HFFc6 (cell line): ENCODE results near the gene FCAMR. TPM values are rescaled to one million over a fixed set of nuclear protein-coding genes. Genes with fewer than 3 reads are reported as not detected.

Experiments
- DNase-seq: peaks from one replicate; pipeline ENCODE4 v3.0.0-alpha.2; 2018
- H3K27ac Mint-ChIP-seq: 2 replicates; pipeline ENCODE4 v1.8.0; 2020; ENCODE audit warnings: mild to moderate bottlenecking, mixed read lengths
- H3K27me3 Mint-ChIP-seq: 2 replicates; pipeline ENCODE4 v1.8.0; 2021; ENCODE audit warnings: mild to moderate bottlenecking, moderate library complexity, mixed read lengths; ENCODE audit not compliant: insufficient read depth
- H3K36me3 Mint-ChIP-seq: 2 replicates; pipeline ENCODE4 v1.8.0; 2021; ENCODE audit warnings: low read depth, mixed read lengths
- H3K4me1 Mint-ChIP-seq: 2 replicates; pipeline ENCODE4 v1.8.0; 2020; ENCODE audit warnings: low read depth, mixed read lengths
- H3K4me3 Mint-ChIP-seq: 2 replicates; pipeline ENCODE4 v1.8.0; 2020; ENCODE audit warnings: mild to moderate bottlenecking, moderate library complexity, mixed read lengths
- H3K9me3 Mint-ChIP-seq: 2 replicates; pipeline ENCODE4 v1.8.0; 2020; ENCODE audit warnings: mild to moderate bottlenecking, mixed read lengths
- long read RNA-seq: library from polyadenylated mRNA; unstranded; transcript quantifications from one replicate; pipeline ENCODE4 v2.0.0, GENCODE V29; 2019
- total RNA-seq, 6 experiments: library from RNA; stranded (reverse); fragmentation: NEBNext Ultra II Directional; extraction: Animal tissue kit (Norgen Biotek cat#: 25700); gene quantifications; 2 replicates in 1 of 6; 3 replicates in 5 of 6; pipeline ENCODE4 v1.2.3, GENCODE V29; 2021
- TF ChIP-seq, protein P1 (sequence below): fragments of 200-600 bp; sonication (generic); IDR thresholded peaks from 2 replicates; pipeline ENCODE4 v1.5.0; 2021; ENCODE audit warnings: antibody characterized with exemption, mild to moderate bottlenecking

Gene FCAMR, protein sequence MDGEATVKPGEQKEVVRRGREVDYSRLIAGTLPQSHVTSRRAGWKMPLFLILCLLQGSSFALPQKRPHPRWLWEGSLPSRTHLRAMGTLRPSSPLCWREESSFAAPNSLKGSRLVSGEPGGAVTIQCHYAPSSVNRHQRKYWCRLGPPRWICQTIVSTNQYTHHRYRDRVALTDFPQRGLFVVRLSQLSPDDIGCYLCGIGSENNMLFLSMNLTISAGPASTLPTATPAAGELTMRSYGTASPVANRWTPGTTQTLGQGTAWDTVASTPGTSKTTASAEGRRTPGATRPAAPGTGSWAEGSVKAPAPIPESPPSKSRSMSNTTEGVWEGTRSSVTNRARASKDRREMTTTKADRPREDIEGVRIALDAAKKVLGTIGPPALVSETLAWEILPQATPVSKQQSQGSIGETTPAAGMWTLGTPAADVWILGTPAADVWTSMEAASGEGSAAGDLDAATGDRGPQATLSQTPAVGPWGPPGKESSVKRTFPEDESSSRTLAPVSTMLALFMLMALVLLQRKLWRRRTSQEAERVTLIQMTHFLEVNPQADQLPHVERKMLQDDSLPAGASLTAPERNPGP
- not detected for total RNA-seq
- long read RNA-seq = 0 reads

DNA sequence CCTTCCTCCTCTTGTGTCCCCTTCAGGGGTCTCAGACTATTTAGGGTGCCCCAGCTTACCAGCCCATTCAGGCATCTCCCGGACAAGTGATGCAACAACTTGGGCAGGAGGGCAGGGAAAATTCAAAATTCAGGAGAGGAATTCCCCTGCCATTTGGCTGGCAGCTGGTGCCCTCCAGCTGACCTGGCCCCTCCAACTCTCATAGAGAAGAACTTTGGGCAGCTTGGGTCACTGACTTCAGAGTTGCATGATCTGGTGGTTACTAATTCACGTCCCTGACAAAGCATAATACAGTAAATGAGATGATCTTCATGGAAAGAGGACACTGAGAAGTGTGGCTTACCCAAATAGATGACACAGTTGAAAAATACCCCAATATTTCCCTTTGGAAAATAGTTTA is at the start of gene FCAMR:
TSS of gene FCAMR (minus strand) at position 15 of the 400 bp plus-strand sequence. CDS start 335 bp downstream, outside the sequence.
- TF ChIP-seq, protein P1, sequence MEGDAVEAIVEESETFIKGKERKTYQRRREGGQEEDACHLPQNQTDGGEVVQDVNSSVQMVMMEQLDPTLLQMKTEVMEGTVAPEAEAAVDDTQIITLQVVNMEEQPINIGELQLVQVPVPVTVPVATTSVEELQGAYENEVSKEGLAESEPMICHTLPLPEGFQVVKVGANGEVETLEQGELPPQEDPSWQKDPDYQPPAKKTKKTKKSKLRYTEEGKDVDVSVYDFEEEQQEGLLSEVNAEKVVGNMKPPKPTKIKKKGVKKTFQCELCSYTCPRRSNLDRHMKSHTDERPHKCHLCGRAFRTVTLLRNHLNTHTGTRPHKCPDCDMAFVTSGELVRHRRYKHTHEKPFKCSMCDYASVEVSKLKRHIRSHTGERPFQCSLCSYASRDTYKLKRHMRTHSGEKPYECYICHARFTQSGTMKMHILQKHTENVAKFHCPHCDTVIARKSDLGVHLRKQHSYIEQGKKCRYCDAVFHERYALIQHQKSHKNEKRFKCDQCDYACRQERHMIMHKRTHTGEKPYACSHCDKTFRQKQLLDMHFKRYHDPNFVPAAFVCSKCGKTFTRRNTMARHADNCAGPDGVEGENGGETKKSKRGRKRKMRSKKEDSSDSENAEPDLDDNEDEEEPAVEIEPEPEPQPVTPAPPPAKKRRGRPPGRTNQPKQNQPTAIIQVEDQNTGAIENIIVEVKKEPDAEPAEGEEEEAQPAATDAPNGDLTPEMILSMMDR = no peak
- DNase-seq = no peak

DNA sequence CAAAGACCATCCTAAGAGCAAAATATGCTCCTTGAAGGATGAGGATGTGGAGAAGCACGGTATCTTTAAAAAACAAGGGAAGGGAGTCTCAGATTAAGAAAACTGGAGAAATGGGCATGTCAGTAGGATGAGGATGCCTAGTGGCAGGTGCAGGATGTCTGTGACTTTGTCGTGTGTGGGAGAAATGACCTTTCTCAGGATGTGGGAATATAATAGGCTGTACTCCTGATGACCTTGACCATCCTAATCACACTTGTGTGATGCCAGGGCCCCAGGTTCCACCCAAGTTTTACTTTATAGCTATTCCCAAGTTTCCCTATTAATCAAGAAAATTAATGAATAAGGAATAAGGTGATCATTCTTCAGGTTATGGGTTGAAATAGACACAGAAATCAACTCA is 49.4 kb upstream of the FCAMR start:
- H3K27me3 Mint-ChIP-seq = no peaks in the 10 kb centered on the region
- peaks cover 61% of the 10 kb centered on the region for H3K4me1 Mint-ChIP-seq
- H3K27ac Mint-ChIP-seq = no peak overlapping the region
- H3K4me3 Mint-ChIP-seq = no peak overlapping the region
- no peaks in the 10 kb centered on the region for H3K36me3 Mint-ChIP-seq
- no peaks in the 10 kb centered on the region for H3K9me3 Mint-ChIP-seq
- TF ChIP-seq, protein P1 = no peak
- no peak for DNase-seq

More for the DNA sequence above, at the start of gene FCAMR:
- peaks cover 42% of the 10 kb centered on the region for H3K27me3 Mint-ChIP-seq
- H3K4me3 Mint-ChIP-seq = no peak within 1 kb of the TSS
- H3K36me3 Mint-ChIP-seq = no peaks in the 10 kb centered on the region
- H3K9me3 Mint-ChIP-seq = no peaks in the 10 kb centered on the region
- no peak within 1 kb of the TSS for H3K27ac Mint-ChIP-seq
- H3K4me1 Mint-ChIP-seq = peaks cover 8% of the 10 kb centered on the region

DNA sequence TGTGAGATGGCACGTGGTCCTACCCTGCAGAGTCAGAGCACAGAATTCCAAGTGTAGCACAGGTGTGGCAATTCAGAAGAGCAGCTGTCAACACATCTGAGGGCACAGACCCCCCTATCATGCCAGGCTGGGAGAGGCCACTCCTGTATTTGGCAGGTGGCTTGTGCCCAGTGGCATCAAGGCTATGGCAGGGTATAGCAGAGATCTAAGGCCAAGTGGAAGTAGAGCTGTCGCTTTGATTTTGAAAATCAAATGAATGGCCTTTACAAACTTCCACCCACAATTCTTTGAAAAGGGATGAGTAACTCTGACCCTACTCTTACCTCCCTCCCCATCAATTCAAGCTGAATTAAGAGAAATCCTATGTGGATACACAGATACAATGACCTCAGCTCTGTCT is 48.9 kb upstream of the FCAMR start:
- Mint-ChIP-seq H3K36me3 (no peaks in the 10 kb centered on the region), H3K4me3 (no peak overlapping the region), H3K9me3 (no peaks in the 10 kb centered on the region), H3K4me1 (peaks cover 58% of the 10 kb centered on the region), H3K27me3 (no peaks in the 10 kb centered on the region; the same call in 1 of the 2 replicates), H3K27ac (no peak overlapping the region)
- DNase-seq = no peak
- TF ChIP-seq, protein P1 = no peak

DNA sequence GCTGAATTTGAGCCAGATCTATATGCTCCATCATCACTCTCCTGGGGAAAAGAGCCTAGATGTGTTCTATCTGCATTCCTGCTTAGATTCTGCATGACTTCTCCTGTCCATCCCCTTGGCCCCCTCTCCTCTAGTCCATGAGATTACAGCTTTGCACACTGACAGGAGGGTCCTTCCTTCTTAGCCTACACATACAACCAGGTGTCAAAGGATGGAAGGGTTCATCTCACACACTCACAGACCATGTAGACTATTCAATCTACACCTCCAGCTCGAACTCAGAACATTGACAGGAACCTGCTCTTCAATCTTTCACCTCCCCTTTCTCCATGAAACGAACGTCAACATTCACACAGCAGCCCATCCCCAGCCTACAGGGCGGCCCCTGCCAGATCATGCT is 48.4 kb upstream of the FCAMR start:
- no peak overlapping the region for H3K4me3 Mint-ChIP-seq

More for the DNA sequence above, 48.4 kb upstream of the FCAMR start:
- TF ChIP-seq, protein P1 = no peak
- no peak overlapping the region for H3K27ac Mint-ChIP-seq
- H3K27me3 Mint-ChIP-seq = no peaks in the 10 kb centered on the region; the same call in 1 of the 2 replicates
- no peaks in the 10 kb centered on the region for H3K36me3 Mint-ChIP-seq
- H3K9me3 Mint-ChIP-seq = no peaks in the 10 kb centered on the region
- DNase-seq = no peak
- H3K4me1 Mint-ChIP-seq = peaks cover 53% of the 10 kb centered on the region
